Measurements from ENCODE around the gene SPNS2. TPM values are rescaled to one million over a fixed set of nuclear protein-coding genes. Genes with fewer than 3 reads are reported as not detected.

The SPNS2 gene
- total RNA-seq, 1 donor = under 0.01 TPM

GRCh38 chr17:4485676-4486646, 12.7 kb upstream of the SPNS2 start:
- H3K4me3 ChIP-seq (ENCODE audit: insufficient read depth, low read length) = no peak overlapping the region
- H3K36me3 ChIP-seq (ENCODE audit: insufficient read depth, low read length) = no peaks in the 10 kb centered on the region
- H3K9me3 ChIP-seq (ENCODE audit: low read depth, low read length) = no peaks in the 10 kb centered on the region
- no peak overlapping the region for H3K4me2 ChIP-seq (ENCODE audit: insufficient read depth, low read length)
- TF ChIP-seq CTCF (IDR thresholded peaks at IDR 0.05; ENCODE audit: extremely low read depth, low read depth, low read length) = no peak
- no peaks in the 10 kb centered on the region for H3K4me1 ChIP-seq (ENCODE audit: insufficient read depth, low read length)
- no peak overlapping the region for H3K27ac ChIP-seq (ENCODE audit: low read depth, low read length)
- no peaks in the 10 kb centered on the region for H3K27me3 ChIP-seq (ENCODE audit: insufficient read depth, low read length)
- H2AFZ ChIP-seq (ENCODE audit: low read length) = no peak overlapping the region
- no peaks in the 10 kb centered on the region for H3K79me2 ChIP-seq (ENCODE audit: insufficient read depth, low read length)
- DNase-seq (ENCODE audit: insufficient read length, low spot score, missing footprints) = peak; percentile 58
- no peaks in the 10 kb centered on the region for H4K20me1 ChIP-seq (ENCODE audit: insufficient read depth, low read length)

GRCh38 chr17:4487296-4487695, 11.4 kb upstream of the SPNS2 start:
- H3K79me2 ChIP-seq (ENCODE audit: insufficient read depth, low read length) = no peaks in the 10 kb centered on the region
- no peaks in the 10 kb centered on the region for H3K36me3 ChIP-seq (ENCODE audit: insufficient read depth, low read length)
- no peak overlapping the region for H3K27ac ChIP-seq (ENCODE audit: low read depth, low read length)
- no peaks in the 10 kb centered on the region for H3K9me3 ChIP-seq (ENCODE audit: low read depth, low read length)
- H3K4me3 ChIP-seq (ENCODE audit: insufficient read depth, low read length) = no peak overlapping the region
- TF ChIP-seq CTCF (IDR thresholded peaks at IDR 0.05; ENCODE audit: extremely low read depth, low read depth, low read length) = no peak
- H3K4me1 ChIP-seq (ENCODE audit: insufficient read depth, low read length) = no peaks in the 10 kb centered on the region
- no peaks in the 10 kb centered on the region for H3K27me3 ChIP-seq (ENCODE audit: insufficient read depth, low read length)
- H3K4me2 ChIP-seq (ENCODE audit: insufficient read depth, low read length) = no peak overlapping the region
- DNase-seq (ENCODE audit: insufficient read length, low spot score, missing footprints) = peak; percentile 42
- no peak overlapping the region for H2AFZ ChIP-seq (ENCODE audit: low read length)
- no peaks in the 10 kb centered on the region for H4K20me1 ChIP-seq (ENCODE audit: insufficient read depth, low read length)

- DNase-seq (ENCODE audit: insufficient read length, low spot score, missing footprints) = peak; percentile 84
- Histone ChIP-seq H3K79me2 (ENCODE audit: insufficient read depth, low read length) (no peaks in the 10 kb centered on the region), H3K9me3 (ENCODE audit: low read depth, low read length) (no peaks in the 10 kb centered on the region), H4K20me1 (ENCODE audit: insufficient read depth, low read length) (no peaks in the 10 kb centered on the region), H3K4me2 (ENCODE audit: insufficient read depth, low read length) (no peak overlapping the region), H2AFZ (ENCODE audit: low read length) (no peak overlapping the region), H3K27me3 (ENCODE audit: insufficient read depth, low read length) (no peaks in the 10 kb centered on the region), H3K36me3 (ENCODE audit: insufficient read depth, low read length) (no peaks in the 10 kb centered on the region), H3K4me1 (ENCODE audit: insufficient read depth, low read length) (no peaks in the 10 kb centered on the region), H3K4me3 (ENCODE audit: insufficient read depth, low read length) (no peak overlapping the region), H3K27ac (ENCODE audit: low read depth, low read length) (no peak overlapping the region)
- TF ChIP-seq CTCF (IDR thresholded peaks at IDR 0.05; ENCODE audit: extremely low read depth, low read depth, low read length) = no peak
Observed at GRCh38 chr17:4487820-4488716, 10.6 kb upstream of the SPNS2 start.
